HG03064 (cell line): ENCODE measurements around the gene ADRB2.

Experiments used
- ATAC-seq: cut with Tn5 transposase; IDR thresholded peaks from one replicate; pipeline ENCODE4 v1.9.1; 2021; ENCODE audit warnings: low read depth; ENCODE audit not compliant: unreplicated experiment

Gene ADRB2

DNA sequence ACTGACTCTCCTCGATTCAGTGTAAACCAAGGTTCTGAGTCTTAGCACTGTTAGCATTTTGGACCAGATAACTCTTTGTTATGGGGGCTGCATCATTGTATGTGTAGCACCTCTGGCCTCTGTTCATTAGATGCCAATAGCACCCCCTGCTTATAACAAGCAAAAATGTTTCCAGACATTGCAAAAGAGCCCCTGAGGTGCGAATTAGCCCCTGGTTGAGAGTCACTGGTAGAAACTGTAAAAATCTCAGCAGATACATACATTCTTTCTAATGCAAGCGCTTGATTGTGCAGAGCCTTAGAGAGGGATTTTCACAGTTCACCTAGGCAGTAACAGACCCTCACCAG lies 2.8 kb downstream of the ADRB2 start:
- ATAC-seq, result no peak

DNA sequence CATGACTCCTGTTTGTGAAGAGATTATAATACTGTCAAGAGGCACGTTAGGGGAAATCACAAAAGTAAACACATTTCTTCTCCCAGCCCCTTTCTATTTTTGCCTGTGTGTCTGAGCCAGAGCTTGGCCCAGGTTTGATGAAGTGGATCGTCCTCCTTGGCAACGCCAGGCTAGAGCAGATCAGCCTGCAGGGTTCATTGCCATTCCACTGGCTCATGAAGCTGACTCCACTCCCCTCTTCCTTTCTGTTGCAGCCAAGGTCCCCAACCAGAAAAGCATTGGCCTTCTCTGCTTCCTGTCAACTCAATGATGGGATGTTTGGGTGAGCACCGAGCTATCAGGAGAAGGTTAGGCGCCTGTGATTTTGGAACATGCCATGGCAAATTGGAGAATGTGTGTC lies 3.3 kb downstream of the ADRB2 start:
- no peak for ATAC-seq

DNA sequence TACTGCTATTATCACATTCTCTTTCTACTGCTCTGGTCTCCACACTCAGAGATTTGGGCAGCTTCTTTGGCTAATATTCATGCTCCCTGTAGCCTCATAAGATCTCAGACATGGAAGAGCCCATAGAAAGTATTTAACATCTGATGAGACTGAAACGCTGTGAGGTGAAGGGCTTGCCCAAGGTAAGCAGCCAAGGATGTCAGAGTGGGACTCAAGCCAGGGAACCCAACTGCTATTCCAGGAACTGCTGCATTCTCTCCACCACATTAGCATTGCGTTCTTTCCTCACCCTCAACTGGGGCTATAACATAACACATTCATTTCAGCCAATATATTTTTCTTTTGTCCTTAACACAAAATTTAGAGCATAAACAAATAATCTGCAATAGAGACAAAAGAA lies 3.8 kb downstream of the ADRB2 start:
- no peak for ATAC-seq

DNA sequence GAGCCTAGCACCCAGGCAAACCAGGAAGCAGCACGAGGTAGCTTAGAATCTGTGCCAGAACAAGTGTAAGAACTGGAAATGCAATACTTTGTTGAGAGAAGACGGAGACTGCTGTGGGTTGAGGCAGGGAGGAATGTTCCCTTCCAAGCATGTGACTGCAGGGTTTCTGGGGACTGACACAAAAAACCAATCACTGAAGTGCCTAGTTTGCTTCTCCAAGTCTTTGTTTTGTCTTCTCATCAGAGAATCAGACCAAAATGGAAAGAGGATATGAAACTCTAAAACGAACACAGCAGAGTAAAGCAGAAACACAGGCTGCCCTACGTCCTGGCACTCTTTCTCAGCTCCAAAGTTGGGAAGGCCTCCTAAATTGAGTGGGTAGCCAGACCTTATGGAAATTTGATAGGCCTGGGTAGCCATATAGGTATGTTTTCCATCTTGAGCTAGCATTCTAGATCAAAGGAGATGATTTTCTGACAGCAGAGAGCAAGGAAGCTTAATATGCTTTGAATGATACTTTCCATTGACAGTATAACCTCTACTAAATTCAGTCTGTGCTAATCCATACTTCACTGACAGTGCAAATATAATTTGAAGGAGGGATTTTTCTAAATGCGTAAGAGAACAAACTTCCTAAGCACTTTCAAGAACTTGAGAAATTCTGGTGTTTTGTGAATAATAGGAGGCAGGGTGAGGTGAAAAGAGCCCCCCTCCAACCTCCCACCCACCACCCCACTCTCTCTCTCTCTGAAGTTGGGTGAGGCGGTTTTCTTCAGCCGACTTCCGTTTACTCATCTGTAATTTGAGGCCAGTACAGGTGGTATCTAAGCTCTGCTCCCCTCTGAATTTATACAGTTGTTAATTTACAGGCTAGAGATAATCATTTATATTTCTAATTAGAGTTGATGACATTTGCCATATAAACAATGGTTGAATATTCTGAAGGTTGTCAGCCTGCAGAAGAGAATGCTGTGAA lies 5.5 kb downstream of the ADRB2 start:
- ATAC-seq, result peak; percentile 83

DNA sequence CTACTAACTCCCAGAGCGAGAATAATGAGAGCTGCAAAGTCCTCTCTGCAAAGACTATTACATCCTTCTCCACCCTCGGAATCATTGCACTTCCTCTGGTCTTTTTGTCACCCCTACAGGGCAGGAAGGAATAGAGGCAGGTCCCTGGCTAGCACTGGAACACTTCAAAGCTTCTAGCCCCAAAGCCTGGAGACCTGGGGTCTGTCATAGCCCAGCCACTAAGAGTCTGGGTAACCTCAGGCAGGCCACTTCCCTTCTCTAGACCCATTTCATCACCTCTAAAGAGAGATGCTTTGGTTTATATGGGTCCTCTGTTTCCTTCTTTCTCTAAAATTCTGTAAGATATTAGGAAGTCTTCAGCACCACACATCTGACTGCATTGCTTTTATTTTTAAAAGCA lies 6.7 kb downstream of the ADRB2 start:
- no peak for ATAC-seq

DNA sequence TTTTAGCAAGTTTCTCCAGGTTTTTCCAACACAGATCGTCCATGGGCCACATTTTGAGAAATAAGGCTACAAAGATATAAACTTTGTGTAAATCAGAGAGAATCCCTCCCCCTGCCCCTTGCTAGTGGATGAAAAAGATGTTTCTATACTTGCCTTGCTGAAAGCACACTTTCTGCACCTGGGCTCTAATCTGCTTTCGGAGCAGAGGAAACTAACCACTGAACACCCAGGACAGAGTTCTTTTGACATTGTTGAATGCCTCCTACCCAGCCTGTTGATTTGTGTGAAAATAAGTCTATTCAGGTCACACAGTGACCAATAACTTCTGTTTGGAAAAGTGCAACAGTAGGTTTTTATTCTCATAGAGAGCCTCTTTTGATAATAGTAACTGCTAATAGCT lies 7.5 kb downstream of the ADRB2 start:
- no peak for ATAC-seq

DNA sequence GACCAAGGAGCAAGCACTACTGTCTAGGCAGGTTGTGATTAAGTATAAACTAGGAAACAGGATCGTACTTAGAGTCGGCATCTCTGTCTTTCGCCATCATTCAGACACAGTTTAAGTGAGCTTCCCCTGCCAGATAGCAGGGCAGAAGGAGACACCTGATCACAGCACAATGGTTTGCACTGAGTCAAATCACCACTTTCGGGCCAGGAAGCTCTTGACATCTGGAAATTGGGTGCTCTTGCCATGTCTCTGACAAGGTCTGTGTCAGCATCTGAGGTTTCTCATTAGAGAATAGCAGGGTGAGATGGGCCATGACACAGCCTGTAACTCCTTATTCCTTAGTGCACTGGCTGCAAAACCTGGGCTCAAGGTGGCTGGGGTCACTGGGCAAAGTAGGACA lies 8.3 kb downstream of the ADRB2 start:
- no peak for ATAC-seq

DNA sequence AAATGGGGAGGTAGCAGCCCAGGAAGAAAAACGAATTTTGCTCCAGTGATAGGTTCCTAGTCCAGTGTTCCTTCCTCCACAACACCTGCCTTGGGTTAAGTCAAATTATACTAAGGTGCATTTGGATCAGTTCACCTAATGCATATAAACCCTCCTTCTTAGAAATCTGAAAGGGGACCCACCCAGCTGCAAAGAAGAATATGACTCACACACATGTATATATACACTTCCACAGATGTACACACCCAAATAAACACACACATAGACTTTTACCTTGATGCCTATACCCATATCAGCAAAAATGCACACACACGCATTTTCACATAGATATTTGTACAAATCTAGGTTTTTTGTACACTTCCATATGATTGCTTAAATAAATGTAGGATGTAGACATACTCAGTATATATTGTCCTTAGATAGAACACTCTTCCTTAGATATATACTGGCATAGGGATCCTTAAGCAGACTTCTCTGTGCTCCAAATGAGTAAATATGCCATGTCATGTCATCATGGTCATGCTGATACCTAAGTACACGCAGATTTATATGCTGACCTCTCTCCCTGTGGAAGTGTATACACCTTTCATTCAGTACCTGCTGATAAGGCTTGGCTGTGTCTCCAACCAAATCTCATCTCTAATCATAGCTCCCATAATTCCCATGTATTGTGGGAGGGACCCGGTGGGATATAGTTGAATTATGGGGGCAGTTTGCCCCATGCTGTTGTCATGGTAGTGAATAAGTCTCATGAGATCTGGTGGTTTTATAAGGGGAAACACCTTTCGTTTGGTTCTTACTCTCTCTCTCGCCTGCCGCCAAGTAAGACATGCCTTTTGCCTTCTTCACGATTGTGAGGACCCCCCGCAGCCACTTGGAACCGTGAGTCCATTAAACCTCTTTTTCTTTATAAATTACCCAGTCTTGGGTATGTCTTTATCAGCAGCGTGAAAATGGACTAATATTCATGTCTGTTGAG lies 10.2 kb downstream of the ADRB2 start:
- no peak for ATAC-seq

DNA sequence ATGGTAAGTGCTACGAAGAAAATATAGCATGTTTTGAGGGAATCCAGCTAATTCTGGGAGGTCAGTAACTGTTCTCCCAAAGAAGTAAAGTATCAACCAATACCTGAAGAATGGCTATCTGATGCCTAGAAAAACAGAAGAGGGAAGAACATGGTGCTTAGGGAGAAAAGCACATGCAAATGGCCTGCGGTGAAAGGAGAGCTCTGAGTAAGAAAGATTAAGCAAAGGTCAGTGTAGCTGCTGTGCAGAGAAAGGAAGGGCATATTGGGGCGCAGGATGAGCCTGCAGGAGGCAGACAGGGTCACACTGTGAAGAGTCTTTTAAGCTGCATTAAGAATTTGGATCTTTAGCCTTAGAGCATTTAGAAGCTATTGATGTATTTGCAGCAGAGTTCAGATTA lies 11.0 kb downstream of the ADRB2 start:
- ATAC-seq, result no peak

DNA sequence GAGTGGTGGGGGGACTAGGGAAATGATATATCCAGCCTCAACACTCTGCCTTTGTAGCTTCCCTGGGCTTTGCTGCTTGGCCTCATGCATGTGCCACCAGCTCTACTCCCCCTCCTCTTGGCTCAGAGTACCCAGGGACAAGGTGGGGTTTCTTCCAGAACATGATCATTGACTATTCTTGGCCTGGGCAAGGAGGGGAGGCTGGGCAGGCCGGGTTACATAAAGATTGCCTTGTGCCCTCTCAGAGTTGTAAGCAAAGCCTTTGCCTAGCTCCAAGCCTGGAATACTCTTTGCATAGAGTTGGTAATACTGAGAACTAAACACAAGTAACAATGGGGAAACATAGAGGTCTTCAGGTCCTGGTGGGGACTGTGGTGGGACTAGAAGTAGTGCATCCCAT lies 11.9 kb downstream of the ADRB2 start:
- no peak for ATAC-seq

DNA sequence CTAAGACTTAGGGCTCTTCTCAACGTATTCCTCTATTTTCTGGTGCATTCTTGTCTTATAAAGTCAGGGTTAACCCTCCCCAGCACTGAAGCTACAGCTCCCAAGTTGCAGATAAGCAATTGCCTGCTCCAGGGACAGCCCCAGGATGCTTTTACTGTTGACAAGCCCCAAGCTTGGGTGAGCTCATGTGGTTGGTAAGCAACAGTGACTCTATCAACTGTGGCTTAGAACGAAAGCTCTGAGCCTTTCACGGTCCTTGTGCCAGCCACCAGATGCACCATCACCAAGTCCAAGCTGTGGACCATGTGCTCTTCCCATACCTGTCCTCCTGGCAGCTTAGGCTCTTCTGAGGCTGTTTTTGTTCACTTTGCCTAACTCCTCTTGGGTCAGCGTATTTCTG lies 13.5 kb downstream of the ADRB2 start:
- ATAC-seq, result peak; percentile 61

DNA sequence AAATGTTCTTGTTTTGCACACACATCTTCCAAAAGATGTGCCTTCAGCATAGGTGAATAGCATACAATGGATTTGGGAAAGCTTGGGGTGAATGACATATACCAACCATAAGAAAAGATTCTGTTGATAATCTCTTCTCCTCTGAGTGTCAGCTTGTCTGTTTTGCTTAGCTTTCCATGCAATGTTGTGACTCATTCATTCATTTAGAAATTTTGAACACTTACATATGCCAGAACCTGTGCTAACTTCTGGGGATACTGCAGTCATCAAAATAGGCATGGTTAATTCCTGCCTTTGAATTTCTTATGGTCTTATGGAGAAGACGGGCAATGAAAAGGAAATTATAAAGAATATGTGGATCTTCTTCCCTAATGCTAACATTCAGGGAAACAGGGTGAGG lies 14.1 kb downstream of the ADRB2 start:
- no peak for ATAC-seq

DNA sequence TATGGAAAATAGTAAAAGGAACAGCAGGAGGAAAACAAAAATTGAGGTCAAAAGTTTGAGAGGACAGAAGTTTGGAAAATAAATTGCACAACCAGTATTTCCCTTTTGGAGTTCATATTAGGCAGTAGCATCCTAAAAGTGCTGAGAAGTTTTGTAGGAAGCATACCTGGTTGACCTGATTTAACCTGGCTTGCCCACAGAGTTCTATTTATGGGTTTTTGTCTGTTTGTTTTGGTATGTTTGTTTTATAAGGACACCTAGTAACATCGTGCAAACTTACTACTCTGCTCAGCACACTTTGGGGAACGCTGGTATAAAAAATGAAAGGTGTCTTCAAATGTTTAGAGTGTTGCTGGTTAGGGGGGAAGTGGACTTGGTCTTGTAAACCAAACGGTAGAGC lies 15.1 kb downstream of the ADRB2 start:
- no peak for ATAC-seq

DNA sequence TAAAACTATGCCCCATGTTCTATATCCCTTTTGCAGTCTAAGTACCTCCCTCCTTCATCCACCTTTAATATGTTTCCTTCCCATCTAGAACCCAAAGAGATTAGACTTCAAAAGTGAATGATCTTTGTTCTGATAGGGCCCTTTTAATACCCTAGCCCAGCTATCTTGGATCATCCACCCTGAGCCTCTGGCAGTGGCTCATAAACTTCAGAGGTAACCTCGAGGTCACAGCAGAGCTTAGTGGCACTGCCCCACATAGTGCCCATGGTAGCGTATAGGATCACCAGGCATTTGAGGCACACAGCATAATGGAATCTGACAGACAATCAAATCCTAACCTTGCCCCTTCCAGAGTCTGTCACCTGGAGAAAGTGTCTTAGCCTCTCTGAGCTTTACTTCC lies 15.8 kb downstream of the ADRB2 start:
- ATAC-seq, result no peak

DNA sequence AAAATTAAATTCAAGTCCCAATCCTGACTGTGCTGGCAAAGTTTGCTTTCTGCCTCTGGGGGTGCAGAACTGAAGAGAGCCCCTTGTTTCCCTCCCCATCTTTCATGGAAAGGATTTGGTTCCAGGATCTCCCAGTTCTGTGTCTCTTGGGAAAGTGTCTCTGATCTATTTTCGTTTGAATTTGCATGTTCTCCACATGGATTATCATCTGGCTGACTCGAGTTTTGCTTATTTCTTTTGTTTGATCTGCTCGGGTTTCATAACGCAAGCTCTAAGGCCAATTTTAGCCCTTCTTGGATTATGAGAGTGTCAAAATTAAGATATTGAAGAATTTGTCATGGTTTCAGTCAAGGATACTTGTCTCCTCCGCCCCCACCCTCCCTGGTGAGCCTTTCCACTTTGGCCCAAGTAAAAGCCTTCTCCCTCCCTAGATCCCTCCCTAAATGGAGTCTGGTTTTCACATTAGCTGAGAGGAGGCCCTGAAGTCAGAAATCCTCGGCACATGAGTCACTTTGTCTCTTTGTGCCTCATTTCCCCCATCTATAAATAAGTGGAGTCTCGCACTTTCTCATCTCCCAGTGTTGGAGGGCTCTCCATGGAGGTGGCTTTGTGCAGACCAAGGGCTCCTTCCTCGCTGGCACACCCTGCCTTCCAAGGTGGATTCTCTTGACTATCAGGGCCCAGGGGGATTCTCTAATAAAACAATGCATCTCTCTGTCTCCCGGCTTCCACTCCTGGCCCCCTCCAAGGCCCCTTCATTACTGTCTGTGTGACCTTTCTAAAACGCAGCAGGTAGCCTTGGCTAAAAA lies 17.3 kb downstream of the ADRB2 start:
- no peak for ATAC-seq

DNA sequence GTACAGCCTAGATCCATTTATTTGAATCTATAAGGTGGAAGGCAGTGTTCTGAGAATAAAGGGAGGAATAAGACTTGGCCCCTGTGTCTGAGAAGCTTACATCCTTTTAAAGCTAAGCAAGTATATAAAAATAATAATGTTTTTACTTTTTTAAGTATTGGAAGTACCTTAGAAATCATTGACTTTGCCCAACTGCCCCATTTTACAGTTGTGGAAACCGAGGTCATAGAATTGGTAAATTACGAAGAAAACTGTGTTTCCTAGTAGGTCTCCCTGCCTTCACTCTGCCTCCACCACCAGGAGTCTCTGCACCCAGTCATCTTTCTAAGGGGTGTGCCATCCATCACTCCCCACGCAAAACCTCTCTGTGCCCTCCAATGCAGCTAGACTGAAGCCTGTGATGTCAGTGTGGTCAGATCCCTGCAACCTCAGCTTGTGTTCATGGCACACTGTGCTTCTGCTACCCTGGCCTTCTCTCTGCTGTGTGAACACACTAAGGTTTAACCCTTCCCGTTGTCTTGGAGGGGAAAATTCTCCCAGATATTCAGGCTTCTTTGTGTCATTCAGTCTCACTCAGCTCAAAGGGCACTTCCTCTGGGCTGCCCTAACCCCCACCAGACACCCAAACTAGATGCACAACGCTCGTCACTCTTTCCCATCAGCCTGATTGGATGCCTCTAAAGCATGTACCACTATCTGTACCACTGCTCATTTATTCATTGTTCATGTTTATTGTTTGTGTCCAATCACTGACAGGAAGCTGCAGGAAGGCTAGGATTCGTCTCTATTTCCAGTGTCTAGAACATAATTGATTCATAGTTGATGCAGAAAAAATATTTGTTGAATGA lies 18.2 kb downstream of the ADRB2 start:
- no peak for ATAC-seq

DNA sequence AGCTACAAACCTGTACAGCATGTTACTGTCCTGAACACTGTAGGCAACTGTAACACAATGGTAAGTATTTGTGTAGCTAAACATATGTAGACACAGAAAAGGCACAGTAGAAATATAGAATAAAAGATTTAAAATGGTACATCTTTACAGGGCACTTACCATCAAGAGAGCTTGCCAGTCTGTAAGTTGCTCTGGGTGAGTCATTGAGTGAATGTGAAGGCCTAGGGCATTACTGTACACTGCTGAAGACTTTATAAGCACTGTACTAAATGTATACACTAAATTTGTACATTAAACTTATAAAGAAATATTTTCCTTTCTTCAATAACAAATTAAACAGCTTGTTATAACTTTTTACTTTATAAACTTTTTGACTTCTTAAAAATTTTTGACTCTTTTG lies 20.5 kb downstream of the ADRB2 start:
- ATAC-seq, result no peak

DNA sequence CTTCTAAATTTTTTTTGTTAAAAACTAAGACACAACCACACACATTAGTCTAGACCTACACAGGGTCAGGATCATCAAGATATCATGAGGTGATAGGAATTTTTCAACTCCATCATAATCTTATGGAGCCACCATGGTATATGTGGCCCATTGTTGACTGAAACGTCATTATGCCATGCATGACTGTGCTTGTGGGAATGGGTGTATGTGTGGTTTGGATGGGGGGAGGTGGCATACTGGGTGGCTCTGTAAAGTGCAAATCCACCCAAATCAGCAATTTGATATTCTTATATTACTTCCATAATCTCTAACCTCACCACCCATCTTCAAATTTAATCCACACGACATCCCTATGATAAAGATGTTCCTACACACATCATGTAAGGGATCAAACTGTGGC lies 21.0 kb downstream of the ADRB2 start:
- ATAC-seq, result no peak

DNA sequence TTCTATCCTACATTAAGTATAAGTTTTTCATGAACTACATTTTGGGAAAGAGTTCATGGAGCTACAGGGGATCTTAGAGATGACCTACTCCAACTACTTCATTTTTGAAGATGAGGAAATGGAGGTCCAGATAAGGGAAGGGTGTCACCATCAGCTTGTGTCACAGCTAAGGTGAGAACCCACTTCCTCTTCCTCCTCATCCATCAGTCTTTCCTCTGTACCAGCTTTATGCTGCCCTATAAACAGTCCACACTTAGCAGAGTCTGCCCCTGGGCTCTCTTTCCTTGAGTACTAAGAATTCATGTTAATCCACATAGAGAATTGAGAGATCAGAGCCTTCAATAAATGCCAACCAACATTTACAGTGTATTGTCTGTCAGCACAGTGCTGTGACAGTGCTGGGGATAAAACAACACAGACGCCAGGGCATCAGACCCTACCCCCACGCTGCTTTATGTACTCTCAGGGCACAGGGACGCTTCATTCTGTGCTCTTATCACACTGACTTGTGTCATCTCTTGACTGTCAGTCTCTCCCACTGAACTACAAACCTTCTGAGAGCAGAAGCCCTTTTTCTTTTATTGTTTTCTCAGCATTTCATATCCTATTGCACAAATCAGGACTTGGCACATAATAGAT lies 22.1 kb downstream of the ADRB2 start:
- ATAC-seq, result no peak
